ENCODE data around the gene SORCS1. TPM values are rescaled to one million over a fixed set of nuclear protein-coding genes. Genes with fewer than 3 reads are reported as not detected.

The SORCS1 gene
- total and polyA plus RNA-seq, 2 of the 8 experiments (the other 6 are each of a cell fraction or from before 2014, with no cell fraction given), result 4.1 to 4.6 TPM

DNA sequence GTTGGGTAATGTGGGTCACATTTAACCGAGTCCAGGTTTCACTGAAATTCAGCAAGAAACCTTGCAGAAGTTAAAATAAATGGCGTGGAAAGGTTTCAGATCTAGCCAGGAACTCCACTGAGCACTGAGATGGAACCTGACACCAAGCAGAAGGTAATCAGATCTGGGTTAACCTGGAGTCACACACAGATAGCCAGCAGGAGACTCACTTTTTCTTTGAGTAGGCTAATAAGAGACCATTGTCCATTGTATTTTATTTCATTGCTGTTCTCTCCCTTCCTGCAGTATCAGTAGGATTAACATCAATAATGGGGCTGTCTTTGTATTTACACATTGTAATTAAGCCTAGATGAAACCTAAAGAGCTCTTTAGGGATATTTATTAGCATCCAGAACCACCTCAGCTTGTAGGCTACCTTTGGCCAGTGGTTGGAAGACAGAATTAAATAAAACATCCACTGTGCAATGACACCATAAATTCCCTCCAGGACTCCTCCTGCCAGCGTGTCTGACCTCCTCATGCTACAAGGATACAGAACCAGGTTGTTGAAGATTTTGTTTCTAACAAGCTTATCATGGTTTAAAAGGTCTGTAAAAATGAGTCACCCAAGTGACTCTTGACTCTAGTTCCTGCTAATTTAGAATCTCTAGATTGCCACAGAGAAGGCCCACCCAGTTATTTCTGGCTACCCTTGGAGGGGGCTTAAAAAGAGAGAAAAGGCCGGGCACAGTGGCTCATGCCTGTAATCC lies 151.1 kb downstream of the SORCS1 start:
- Histone ChIP-seq H3K4me3 (ENCODE audit: extremely low read depth in 1 of 4, insufficient read depth in 2 of 4, low read depth in 3 of 4, low read length in 4 of 4) (no peak overlapping the region), H3K23me2 (ENCODE audit: low read depth, low read length) (no peaks in the 10 kb centered on the region), H2BK12ac (ENCODE audit: low read depth, low read length) (no peak overlapping the region), H4K8ac (ENCODE audit: extremely low read depth, insufficient read depth, low read length) (no peak overlapping the region), H2BK120ac (replicated peaks; ENCODE audit: low read depth, low read length) (no peak overlapping the region), H4K5ac (ENCODE audit: insufficient read length, low read depth, low read length) (no peak overlapping the region), H2BK20ac (ENCODE audit: low read length) (no peak overlapping the region), H3K23ac (ENCODE audit: insufficient read length) (no peak overlapping the region), H3K4me2 (ENCODE audit: insufficient read depth in 1 of 2, low read depth in 2 of 2, low read length in 2 of 2) (no peak overlapping the region), H2BK15ac (ENCODE audit: low read length) (no peak overlapping the region), H3K4me1 (replicated peaks in 1 of 4; ENCODE audit: control insufficient read depth in 3 of 4, insufficient read depth in 4 of 4, low read length in 3 of 4) (peaks cover 0 to 6% (median 3%) of the 10 kb centered on the region in 4 experiments; a peak in 4 of 7 replicates), H2AFZ (ENCODE audit: low read length) (no peak overlapping the region), H3K9me3 (ENCODE audit: insufficient read depth in 2 of 2, low read depth in 1 of 2, low read length in 1 of 2) (peaks cover 0 to 3% of the 10 kb centered on the region in 2 experiments; a peak in 1 of 4 replicates), H3K36me3 (ENCODE audit: control insufficient read depth in 2 of 4, insufficient read depth in 4 of 4, low read length in 3 of 4) (no peaks in the 10 kb centered on the region), H4K91ac (replicated peaks; ENCODE audit: insufficient read length, low read length) (no peak overlapping the region), H3K79me2 (ENCODE audit: control insufficient read depth in 1 of 2, insufficient read depth in 2 of 2, low read length in 2 of 2) (no peaks in the 10 kb centered on the region), H3K9ac (replicated peaks in 1 of 4; ENCODE audit: extremely low read depth in 1 of 4, low read depth in 3 of 4, low read length in 3 of 4) (no peak overlapping the region), H3K4ac (replicated peaks; ENCODE audit: insufficient read length, low read depth, low read length) (no peak overlapping the region), H3K18ac (ENCODE audit: extremely low read depth, low read length) (no peak overlapping the region), H2AK5ac (ENCODE audit: low read depth, low read length) (no peak overlapping the region), H3K27ac (ENCODE audit: low read depth, low read length) (no peak overlapping the region), H3K27me3 (replicated peaks in 1 of 4; ENCODE audit: control insufficient read depth in 3 of 4, extremely low read depth in 1 of 4, insufficient read depth in 3 of 4, low read length in 3 of 4) (no peaks in the 10 kb centered on the region), H2BK5ac (ENCODE audit: low read depth, low read length) (no peak overlapping the region), H3K14ac (ENCODE audit: insufficient read length) (no peak overlapping the region), H4K20me1 (replicated peaks in 1 of 2; ENCODE audit: control insufficient read depth in 1 of 2, insufficient read depth in 2 of 2, low read length in 2 of 2) (no peaks in the 10 kb centered on the region), H3K79me1 (ENCODE audit: low read depth, low read length) (no peaks in the 10 kb centered on the region), H3K56ac (replicated peaks; ENCODE audit: insufficient read length, low read depth, low read length) (no peak overlapping the region)
- DNase-seq (ENCODE audit: low read depth in 1 of 2, low spot score in 2 of 2) (no peak), FAIRE-seq (no peak)
- WGBS, 2 experiments (ENCODE audit: extremely low coverage in 1 of 2, insufficient coverage in 1 of 2, insufficient read length in 1 of 2, insufficient replicate concordance in 2 of 2, low coverage in 1 of 2, low lambda C conversion rate in 2 of 2, missing lambda C conversion rate in 1 of 2), result 89% methylated on average over 4 of the region's 4 CpGs; no CpG with 5 or more reads in 1 of the 2 experiments
- ChIA-PET POLR2A (ENCODE audit: partially characterized antibody) (no interaction called here), CTCF (ENCODE audit: partially characterized antibody) (interaction anchor here (0.8 to 4.4 kb wide), 5 partner anchors 59 to 308 kb away, joined by 3 to 22 read pairs (median 4); no protein-coding TSS in a partner anchor)
- TF ChIP-seq JUN (IDR thresholded peaks at IDR 0.05; ENCODE audit: low read depth, low read length) (no peak), SUZ12 (IDR thresholded peaks at IDR 0.05; ENCODE audit: low read length) (no peak), SIX5 (IDR thresholded peaks at IDR 0.05; ENCODE audit: low read depth, low read length) (no peak), KDM5A (IDR thresholded peaks at IDR 0.05; ENCODE audit: low read length) (no peak), SP4 (IDR thresholded peaks at IDR 0.05; ENCODE audit: low read length) (no peak), TEAD4 (IDR thresholded peaks at IDR 0.05; ENCODE audit: low read depth, low read length) (no peak), PHF8 (conservative IDR thresholded peaks at IDR 0.05; ENCODE audit: low read depth, low read length) (no peak), TAF7 (optimal IDR thresholded peaks at IDR 0.05; ENCODE audit: borderline replicate concordance, low read depth, low read length) (no peak), CHD2 (IDR thresholded peaks at IDR 0.05; ENCODE audit: low read length) (no peak)
- TF ChIP-seq, protein P1, sequence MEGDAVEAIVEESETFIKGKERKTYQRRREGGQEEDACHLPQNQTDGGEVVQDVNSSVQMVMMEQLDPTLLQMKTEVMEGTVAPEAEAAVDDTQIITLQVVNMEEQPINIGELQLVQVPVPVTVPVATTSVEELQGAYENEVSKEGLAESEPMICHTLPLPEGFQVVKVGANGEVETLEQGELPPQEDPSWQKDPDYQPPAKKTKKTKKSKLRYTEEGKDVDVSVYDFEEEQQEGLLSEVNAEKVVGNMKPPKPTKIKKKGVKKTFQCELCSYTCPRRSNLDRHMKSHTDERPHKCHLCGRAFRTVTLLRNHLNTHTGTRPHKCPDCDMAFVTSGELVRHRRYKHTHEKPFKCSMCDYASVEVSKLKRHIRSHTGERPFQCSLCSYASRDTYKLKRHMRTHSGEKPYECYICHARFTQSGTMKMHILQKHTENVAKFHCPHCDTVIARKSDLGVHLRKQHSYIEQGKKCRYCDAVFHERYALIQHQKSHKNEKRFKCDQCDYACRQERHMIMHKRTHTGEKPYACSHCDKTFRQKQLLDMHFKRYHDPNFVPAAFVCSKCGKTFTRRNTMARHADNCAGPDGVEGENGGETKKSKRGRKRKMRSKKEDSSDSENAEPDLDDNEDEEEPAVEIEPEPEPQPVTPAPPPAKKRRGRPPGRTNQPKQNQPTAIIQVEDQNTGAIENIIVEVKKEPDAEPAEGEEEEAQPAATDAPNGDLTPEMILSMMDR (IDR thresholded peaks at IDR 0.05; ENCODE audit: control extremely low read depth in 1 of 3, insufficient read depth in 1 of 3, low read depth in 1 of 3, low read length in 3 of 3), result no peak
- TF ChIP-seq, protein P2, sequence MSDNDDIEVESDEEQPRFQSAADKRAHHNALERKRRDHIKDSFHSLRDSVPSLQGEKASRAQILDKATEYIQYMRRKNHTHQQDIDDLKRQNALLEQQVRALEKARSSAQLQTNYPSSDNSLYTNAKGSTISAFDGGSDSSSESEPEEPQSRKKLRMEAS (IDR thresholded peaks at IDR 0.05), result no peak
